Hepatocyte (in vitro differentiated cells): ENCODE data around the gene SLC7A8. TPM values are rescaled to one million over a fixed set of nuclear protein-coding genes. Genes with fewer than 3 reads are reported as not detected.

ENCODE experiments used
- DNase-seq: peaks from one replicate; pipeline ENCODE4 v3.0.0-alpha.2; 2016; ENCODE audit warnings: low spot score
- H2AFZ ChIP-seq: fragments of 200-600 bp; sonication (generic); 2 replicates; pipeline ENCODE4 v1.6.0; 2016; ENCODE audit warnings: antibody characterized with exemption, mild to moderate bottlenecking
- H3K27ac ChIP-seq: fragments of 200-600 bp; sonication (generic); 2 replicates; pipeline ENCODE4 v1.5.1; 2016; ENCODE audit warnings: mild to moderate bottlenecking
- H3K27me3 ChIP-seq: fragments of 200-600 bp; sonication (generic); 2 replicates; pipeline ENCODE4 v1.6.1; 2016
- H3K36me3 ChIP-seq: fragments of 200-600 bp; sonication (generic); replicated peaks from 2 replicates; pipeline ENCODE4 v1.5.1; 2016; ENCODE audit warnings: low read depth; ENCODE audit not compliant: insufficient read depth
- H3K4me1 ChIP-seq: fragments of 200-600 bp; sonication (generic); 2 replicates; pipeline ENCODE4 v1.5.1; 2016; ENCODE audit warnings: mild to moderate bottlenecking, moderate library complexity; ENCODE audit not compliant: insufficient read depth
- H3K4me2 ChIP-seq: fragments of 200-600 bp; sonication (generic); 2 replicates; pipeline ENCODE4 v1.6.0; 2016
- H3K4me3 ChIP-seq: fragments of 200-600 bp; sonication (generic); 2 replicates; pipeline ENCODE4 v1.5.1; 2016; ENCODE audit warnings: mild to moderate bottlenecking
- H3K79me2 ChIP-seq: fragments of 200-600 bp; sonication (generic); 2 replicates; pipeline ENCODE4 v1.6.0; 2017; ENCODE audit warnings: mild to moderate bottlenecking
- H3K9me2 ChIP-seq: fragments of 200-600 bp; sonication (generic); replicated peaks from 2 replicates; pipeline ENCODE4 v1.6.0; 2017; ENCODE audit warnings: mild to moderate bottlenecking; ENCODE audit not compliant: insufficient read depth
- H3K9me3 ChIP-seq: fragments of 200-600 bp; sonication (generic); 2 replicates; pipeline ENCODE4 v1.5.1; 2016; ENCODE audit warnings: low read depth, mild to moderate bottlenecking
- H4K20me1 ChIP-seq: fragments of 200-600 bp; sonication (generic); 2 replicates; pipeline ENCODE4 v1.6.0; 2016; ENCODE audit warnings: mild to moderate bottlenecking; ENCODE audit not compliant: insufficient read depth, poor library complexity, severe bottlenecking
- EZH2 ChIP-seq: fragments of 200-600 bp; sonication (generic); IDR thresholded peaks from 2 replicates; pipeline ENCODE4 v1.6.1; 2016; ENCODE audit warnings: antibody characterized with exemption, mild to moderate bottlenecking, borderline replicate concordance
- EZH2phosphoT487 ChIP-seq: fragments of 200-600 bp; sonication (generic); IDR thresholded peaks from one replicate; pipeline ENCODE4 v1.6.1; 2018; ENCODE audit warnings: antibody characterized with exemption, mild to moderate bottlenecking, low read depth, moderate library complexity; ENCODE audit not compliant: unreplicated experiment, severe bottlenecking
- WGBS: methylation state at CpG from one replicate; pipeline ENCODE4 v1.1.6; 2016; ENCODE audit warnings: low lambda C conversion rate; ENCODE audit errors: missing lambda C conversion rate; 5-methylcytosine and 5-hydroxymethylcytosine counted together
- polyA plus RNA-seq: library from polyadenylated mRNA; unstranded; fragments of >200 nt; fragmentation: Nextera tagmentation; extraction: Ambion mirVana; gene quantifications from 2 replicates; pipeline ENCODE4 v1.2.1, GENCODE V29; 2016
- total RNA-seq: library from RNA; depleted of rRNA; stranded (reverse); fragments of >200 nt; gene quantifications from 2 replicates; pipeline ENCODE4 v1.2.3, GENCODE V29; 2014
- TF ChIP-seq, protein P1 (sequence below): fragments of 200-600 bp; sonication (generic); IDR thresholded peaks from 2 replicates; pipeline ENCODE4 v1.5.1; 2016; ENCODE audit warnings: antibody characterized with exemption, mild to moderate bottlenecking; ENCODE audit not compliant: poor library complexity

The SLC7A8 gene
- total and polyA plus RNA-seq, 2 experiments from 2014 or later = 54.6 to 123 TPM

- H4K20me1 ChIP-seq = no peaks in the 10 kb centered on the region
- no peaks in the 10 kb centered on the region for H3K9me3 ChIP-seq
- peaks cover 11% of the 10 kb centered on the region for H3K4me1 ChIP-seq
- H3K79me2 ChIP-seq = peaks cover 26% of the 10 kb centered on the region
- peak overlapping the region; percentile 85 for H3K4me2 ChIP-seq
- no peaks in the 10 kb centered on the region for H3K27me3 ChIP-seq
- 1% methylated on average over 24 of the region's 24 CpGs for WGBS
- no peaks in the 10 kb centered on the region for H3K36me3 ChIP-seq
- TF ChIP-seq, protein P1, sequence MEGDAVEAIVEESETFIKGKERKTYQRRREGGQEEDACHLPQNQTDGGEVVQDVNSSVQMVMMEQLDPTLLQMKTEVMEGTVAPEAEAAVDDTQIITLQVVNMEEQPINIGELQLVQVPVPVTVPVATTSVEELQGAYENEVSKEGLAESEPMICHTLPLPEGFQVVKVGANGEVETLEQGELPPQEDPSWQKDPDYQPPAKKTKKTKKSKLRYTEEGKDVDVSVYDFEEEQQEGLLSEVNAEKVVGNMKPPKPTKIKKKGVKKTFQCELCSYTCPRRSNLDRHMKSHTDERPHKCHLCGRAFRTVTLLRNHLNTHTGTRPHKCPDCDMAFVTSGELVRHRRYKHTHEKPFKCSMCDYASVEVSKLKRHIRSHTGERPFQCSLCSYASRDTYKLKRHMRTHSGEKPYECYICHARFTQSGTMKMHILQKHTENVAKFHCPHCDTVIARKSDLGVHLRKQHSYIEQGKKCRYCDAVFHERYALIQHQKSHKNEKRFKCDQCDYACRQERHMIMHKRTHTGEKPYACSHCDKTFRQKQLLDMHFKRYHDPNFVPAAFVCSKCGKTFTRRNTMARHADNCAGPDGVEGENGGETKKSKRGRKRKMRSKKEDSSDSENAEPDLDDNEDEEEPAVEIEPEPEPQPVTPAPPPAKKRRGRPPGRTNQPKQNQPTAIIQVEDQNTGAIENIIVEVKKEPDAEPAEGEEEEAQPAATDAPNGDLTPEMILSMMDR = no peak
- no peaks in the 10 kb centered on the region for H3K9me2 ChIP-seq
- peak overlapping the region; percentile 54 for H3K27ac ChIP-seq
- H2AFZ ChIP-seq = peak overlapping the region; percentile 80
- peak overlapping the region; percentile 66 for H3K4me3 ChIP-seq
- peak; percentile 63 for DNase-seq
Observed at GRCh38 chr14:23182372-23183157, 895 bp downstream of the SLC7A8 start.

GRCh38 chr14:23181946-23182345 lies 1.5 kb downstream of the SLC7A8 start:
- H2AFZ ChIP-seq = no peak overlapping the region
- 9% methylated on average over 4 of the region's 4 CpGs for WGBS
- no peaks in the 10 kb centered on the region for H3K27me3 ChIP-seq
- no peaks in the 10 kb centered on the region for H3K9me2 ChIP-seq
- peak overlapping the region; percentile 66 for H3K4me3 ChIP-seq
- peaks cover 29% of the 10 kb centered on the region for H3K79me2 ChIP-seq
- peaks cover 15% of the 10 kb centered on the region for H3K4me1 ChIP-seq
- H3K4me2 ChIP-seq = peak overlapping the region; percentile 85
- H3K36me3 ChIP-seq = no peaks in the 10 kb centered on the region
- peak overlapping the region; percentile 54 for H3K27ac ChIP-seq
- no peaks in the 10 kb centered on the region for H3K9me3 ChIP-seq
- no peaks in the 10 kb centered on the region for H4K20me1 ChIP-seq
- DNase-seq = no peak
- no peak for TF ChIP-seq EZH2
- TF ChIP-seq, protein P1 = no peak
- TF ChIP-seq EZH2phosphoT487 = no peak

DNA sequence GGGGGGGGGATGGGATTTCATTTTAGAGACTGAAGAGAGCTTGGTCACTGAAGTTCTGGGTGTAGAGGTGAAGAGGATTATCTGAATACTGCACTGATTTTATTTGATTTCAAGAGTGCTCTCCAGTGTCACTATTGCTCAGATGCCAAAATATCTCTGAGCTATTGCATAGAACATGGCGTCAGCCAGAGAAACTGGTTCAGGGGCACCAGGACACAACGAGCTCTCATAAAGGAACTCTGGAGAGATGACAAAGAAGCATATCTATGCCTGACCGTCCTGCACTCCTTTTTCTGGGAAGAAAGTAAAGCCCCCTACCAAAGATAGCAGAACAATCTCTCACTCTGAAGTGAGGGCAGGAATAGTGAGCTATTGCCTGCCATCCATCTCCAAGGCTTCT lies 2.0 kb downstream of the SLC7A8 start:
- DNase-seq = no peak
- Histone ChIP-seq H3K36me3 (no peaks in the 10 kb centered on the region), H3K27ac (peak overlapping the region; percentile 54), H3K9me2 (no peaks in the 10 kb centered on the region), H3K9me3 (no peaks in the 10 kb centered on the region), H3K27me3 (no peaks in the 10 kb centered on the region), H3K79me2 (peaks cover 31% of the 10 kb centered on the region), H2AFZ (no peak overlapping the region), H4K20me1 (no peaks in the 10 kb centered on the region), H3K4me3 (peak overlapping the region; percentile 5), H3K4me1 (peaks cover 15% of the 10 kb centered on the region), H3K4me2 (peak overlapping the region; percentile 85)
- 38% methylated on average over 3 of the region's 3 CpGs for WGBS
- TF ChIP-seq EZH2phosphoT487 (no peak), EZH2 (no peak)
- TF ChIP-seq, protein P1 = no peak
